ENCODE measurements around the gene KRTAP5-9.
"Not testable (repeated sequence)": the region's sequence is repeated elsewhere in the genome, so short reads cannot be mapped to it uniquely, and the experiment has no call there.

The KRTAP5-9 gene

GRCh38 chr11:71562120-71562519, 13.9 kb downstream of the KRTAP5-9 start:
- DNase-seq (ENCODE audit: low spot score) = no peak

DNA sequence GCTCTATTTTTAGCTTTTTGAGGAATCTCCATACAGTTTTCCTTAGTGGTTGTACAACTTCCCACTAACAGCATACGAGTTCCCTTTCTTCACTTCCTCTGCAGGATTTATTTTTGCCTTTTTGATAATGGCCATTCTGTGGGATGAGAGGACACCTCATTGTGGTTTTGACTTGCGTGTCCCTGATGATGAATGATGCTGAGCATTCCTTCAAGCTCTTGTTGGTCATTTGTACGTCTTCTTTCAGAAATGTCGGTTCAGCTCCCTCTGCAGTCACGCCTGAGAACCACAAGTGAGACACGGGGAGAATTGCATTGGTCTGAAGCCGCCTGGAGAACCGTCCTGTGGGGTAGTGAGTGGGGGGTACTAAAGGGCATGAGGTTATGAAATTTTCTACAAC, 15.2 kb downstream of the KRTAP5-9 start:
- peak; percentile 18 for DNase-seq (ENCODE audit: low spot score)

GRCh38 chr11:71564430-71564829, 16.2 kb downstream of the KRTAP5-9 start:
- DNase-seq (ENCODE audit: low spot score) = no peak

DNA sequence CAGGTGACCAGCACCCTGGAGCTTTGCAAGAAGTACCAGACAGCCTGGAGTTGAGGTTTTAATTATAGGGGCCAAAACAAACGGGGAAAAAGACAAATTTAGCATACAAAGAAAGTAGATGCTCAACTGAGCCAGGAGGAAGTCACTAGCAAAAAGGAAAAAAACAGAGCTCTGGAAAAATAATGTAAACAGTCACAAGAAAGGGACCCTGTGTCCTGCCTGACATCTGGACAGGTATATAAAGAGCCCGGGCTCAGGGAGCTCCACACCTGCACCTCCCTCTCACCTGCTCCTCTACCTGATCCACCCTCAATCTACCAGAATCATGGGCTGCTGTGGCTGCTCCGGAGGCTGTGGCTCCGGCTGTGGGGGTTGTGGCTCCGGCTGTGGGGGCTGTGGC, 17.0 kb downstream of the KRTAP5-9 start, which contains the start of gene KRTAP5-10:
Gene KRTAP5-10, plus strand, starts transcription at position 301 of the 400 bp plus-strand sequence. Its CDS starts 25 bp downstream, at position 326.
- DNase-seq (ENCODE audit: low spot score) = no peak

GRCh38 chr11:71566081-71566620, 17.9 kb downstream of the KRTAP5-9 start:
- DNase-seq (ENCODE audit: low spot score) = no peak

DNA sequence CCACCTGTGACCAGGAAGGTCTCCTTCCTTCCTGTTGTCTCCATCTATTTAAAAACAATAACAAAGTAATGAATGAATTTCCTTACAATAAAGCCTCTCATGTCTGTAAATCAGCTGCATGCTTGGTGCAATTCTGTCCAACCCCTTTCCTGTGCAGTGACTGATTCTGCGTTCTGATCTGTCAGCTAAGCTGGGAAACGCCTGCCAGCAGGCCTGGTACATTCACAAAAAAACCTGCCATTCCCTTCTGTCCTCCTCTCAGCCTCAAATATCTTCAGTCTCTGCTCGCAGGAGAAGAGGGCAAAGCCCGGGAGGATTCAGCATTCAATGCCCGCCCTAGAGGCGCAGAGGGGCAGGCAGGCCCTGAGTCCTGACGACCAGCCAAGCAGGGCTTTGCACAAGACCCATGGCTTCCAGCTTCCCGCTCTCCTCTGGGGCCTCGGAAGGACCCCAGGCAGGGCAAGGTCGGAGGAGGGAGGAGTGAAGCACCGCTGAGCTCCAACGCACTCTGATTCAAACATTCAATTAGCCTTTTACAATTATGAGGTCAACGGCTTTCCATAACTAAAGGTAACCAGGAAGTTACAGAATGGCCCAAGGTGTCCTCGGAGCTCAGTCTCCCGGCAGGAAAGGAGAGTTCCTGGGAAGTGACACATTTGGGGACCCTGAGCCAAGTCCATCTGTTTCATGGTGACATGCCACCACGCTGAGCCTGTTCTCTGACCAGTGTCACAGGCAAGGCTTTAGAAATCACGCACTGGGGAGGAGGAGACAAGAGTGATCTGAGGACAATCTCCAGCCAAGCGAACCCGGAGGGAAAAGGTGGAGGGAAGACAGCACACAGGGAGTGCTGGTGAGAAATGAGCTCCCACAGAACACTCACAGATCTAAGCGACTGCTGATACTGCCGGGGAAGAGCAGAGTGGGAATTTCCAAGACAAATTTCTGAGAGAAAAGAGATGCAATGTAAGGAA, 18.7 kb downstream of the KRTAP5-9 start:
- DNase-seq (ENCODE audit: low spot score) = peak; percentile 46

DNA sequence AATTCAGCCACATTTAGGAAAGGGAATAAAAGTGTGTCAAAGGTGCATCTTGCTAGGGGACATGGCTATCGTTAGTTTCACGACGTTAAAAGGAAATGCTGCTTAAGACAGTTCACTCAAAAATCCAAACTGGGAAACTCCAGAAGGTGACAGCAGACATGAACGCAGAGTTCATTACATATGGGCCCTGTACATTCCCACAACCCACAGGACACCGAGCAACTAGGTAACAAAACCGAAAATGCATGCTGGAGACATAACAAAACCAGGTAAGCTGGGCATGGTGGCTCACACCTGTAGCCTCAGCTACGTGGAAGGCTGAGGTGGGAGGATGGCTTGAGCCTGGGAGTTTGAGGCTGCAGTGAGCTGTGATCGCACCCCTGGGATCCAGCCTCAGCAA, 19.4 kb downstream of the KRTAP5-9 start:
- DNase-seq (ENCODE audit: low spot score) = not testable (repeated sequence)

GRCh38 chr11:71568704-71569349, 20.6 kb downstream of the KRTAP5-9 start:
- DNase-seq (ENCODE audit: low spot score) = peak; percentile 31

DNA sequence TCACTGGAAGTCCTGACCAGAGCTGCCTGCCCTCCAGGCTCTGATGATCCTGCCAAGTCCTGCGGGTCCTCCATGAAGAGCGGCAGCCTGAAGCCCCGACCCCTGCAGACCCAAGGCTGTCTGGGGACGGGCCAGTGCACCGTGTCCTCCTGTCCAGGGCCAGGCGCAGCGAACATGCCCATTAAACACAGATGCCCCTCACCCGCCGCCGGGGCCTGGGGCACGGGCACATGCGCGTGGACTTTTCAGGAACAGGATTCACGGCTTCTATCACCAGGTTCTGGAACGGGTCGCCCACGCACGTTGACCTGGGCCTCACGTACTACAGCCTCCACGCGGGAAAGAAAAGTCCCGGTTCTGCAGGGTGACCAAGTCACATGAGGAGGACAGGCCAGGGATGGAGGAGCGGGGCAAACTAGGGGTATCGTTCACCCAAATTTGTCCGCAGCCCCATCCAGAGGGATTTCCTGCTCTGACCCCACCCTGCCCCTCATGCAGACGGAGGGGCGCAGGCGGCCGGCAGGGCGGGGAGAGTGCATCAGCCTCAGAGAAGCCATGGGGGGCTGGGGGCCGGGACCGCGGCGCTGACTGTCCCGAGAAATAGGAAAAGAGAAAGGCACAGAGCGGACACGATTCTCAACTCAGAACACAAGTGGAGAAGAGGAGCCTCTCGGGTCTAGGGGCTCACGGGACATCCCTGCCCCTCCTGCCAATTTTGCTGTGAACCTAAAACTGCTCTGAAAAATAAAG, 23.1 kb downstream of the KRTAP5-9 start:
- DNase-seq (ENCODE audit: low spot score) = not testable (repeated sequence)

DNA sequence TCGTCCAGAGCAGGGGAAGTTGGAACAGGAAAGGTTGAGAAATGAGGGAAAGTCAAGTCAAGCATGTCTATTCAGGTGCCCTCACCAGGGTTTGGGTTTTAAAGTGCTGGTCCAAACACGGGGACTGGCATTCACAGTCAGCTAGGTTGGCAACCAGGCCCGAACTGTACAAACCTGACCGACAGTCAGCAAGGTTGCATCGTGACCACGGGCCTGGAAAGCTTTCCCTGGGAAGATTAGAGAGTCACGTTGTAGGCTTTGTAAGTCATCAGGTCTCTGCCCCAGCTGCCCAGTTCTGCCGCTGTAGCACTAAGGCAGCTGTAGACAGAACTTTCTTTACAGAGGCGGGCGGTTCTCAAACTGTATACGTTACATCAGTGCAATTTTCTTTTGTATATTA, 24.6 kb downstream of the KRTAP5-9 start:
- no peak for DNase-seq (ENCODE audit: low spot score)

- no peak for DNase-seq (ENCODE audit: low spot score)
These were observed 26.2 kb downstream of the KRTAP5-9 start for GRCh38 chr11:71574418-71574817.

DNA sequence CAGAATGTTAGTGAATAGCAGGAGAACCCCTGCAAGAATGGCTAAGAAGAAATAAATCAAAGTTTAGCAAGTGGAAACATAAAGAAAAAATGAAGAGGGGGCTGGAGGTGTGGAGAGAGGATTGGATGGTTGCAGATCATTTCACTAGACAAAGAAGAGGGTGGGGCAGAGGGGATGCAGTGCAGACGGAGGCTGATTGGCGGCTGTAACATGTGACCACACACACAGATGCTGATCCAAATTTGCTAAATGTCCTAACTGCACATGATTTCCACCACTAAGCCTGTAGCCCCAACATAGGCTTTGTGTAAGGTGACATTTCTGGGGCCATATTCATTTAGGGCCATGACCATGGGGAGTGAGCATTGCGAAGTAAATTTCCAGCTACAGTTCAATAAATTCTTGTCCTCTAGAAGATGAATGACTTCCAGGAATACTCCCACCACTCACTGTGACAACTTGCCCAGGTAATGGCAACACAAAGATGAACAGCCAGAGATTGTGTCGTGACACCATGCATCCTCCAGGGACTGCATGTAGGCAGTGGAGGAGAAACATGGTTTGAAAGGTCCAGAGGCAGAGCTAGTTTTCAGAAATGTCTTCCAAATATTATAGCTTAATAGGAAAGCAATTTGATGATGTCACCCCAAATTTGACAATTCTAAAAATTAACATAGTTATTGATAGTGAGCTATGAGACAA, 27.7 kb downstream of the KRTAP5-9 start:
- DNase-seq (ENCODE audit: low spot score) = no peak

- DNase-seq (ENCODE audit: low spot score) = not testable (repeated sequence)
These were observed 28.7 kb downstream of the KRTAP5-9 start for GRCh38 chr11:71576688-71577465.

DNA sequence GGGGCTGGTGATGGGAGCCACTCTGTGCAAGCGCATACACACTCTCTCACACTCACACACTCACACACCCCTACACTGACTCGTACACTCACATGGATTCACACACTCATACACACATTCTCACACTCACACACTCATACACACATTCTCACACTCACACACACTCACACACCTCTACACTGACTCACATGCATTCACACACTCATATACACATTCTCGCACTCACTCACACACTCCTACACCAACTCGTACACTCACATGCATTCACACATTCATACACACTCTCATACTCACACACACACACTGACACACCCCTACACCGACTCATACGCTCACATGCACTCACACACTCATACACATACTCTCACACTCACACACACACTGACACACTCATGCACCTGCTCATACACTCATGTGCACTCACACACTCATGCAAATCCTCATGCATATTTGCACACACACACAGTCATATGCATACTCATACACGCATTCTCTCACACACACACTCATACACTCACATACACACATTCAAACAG, 29.3 kb downstream of the KRTAP5-9 start:
- DNase-seq (ENCODE audit: low spot score) = no peak

GRCh38 chr11:71579513-71579912, 31.3 kb downstream of the KRTAP5-9 start:
- not testable (repeated sequence) for DNase-seq (ENCODE audit: low spot score)

- peak; percentile 81 for DNase-seq (ENCODE audit: low spot score)
These were observed 32.1 kb downstream of the KRTAP5-9 start for GRCh38 chr11:71580057-71581003.

DNA sequence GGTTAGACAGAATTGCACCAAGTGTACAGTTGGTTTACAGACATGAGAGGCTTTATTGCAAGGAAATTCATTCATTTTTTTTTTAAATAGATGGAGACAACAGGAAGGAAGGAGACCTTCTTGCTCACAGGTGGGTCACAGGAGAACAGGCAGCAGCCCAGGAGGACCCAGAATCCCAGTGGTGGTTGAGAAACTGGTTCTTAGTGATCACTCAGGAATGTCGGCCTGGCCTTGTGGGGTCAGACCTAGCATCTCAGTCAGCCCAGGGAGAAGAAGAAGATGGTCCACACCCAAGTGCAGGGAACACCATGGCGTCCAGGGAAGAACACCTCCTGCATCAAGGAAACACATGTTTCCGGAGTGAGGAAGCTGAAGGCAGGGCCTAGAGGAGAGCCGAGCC, 33.6 kb downstream of the KRTAP5-9 start:
- DNase-seq (ENCODE audit: low spot score) = no peak

GRCh38 chr11:71582309-71582895, 34.2 kb downstream of the KRTAP5-9 start, which contains the start of gene KRTAP5-11:
TSS of gene KRTAP5-11 (minus strand) at chr11:71582875. CDS start at chr11:71582837, 38 bp downstream.
- DNase-seq (ENCODE audit: low spot score) = no peak

DNA sequence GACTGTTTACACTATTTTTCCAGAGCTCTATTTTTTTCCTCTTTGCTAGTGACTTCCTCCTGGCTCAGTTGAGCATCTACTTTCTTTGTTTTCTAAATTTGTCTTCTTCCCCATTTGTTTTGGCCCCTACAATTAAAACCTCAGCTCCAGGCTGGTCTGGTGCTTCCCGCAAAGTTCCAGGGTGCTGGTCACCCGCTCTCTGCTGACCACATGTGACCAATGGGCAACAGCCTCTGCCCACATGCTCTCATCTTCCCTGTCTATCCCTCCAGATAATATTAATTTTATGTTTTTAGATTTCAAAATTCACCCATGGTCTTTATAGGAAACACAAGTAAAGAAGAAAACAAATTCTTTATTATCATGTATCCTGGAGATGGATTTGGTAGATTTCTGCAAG, 34.7 kb downstream of the KRTAP5-9 start:
- not testable (repeated sequence) for DNase-seq (ENCODE audit: low spot score)
